HFF-Myc (cell line): ENCODE results near the gene EVA1C.
"Not testable (repeated sequence)": the region's sequence is repeated elsewhere in the genome, so short reads cannot be mapped to it uniquely, and the experiment has no call there.

Source experiments
- DNase-seq: peaks from one replicate; pipeline ENCODE4 v3.0.0-alpha.2; 2011; ENCODE audit warnings: low read depth; ENCODE audit errors: extremely low read depth
- H3K4me3 ChIP-seq: replicated peaks from 2 replicates; pipeline ENCODE4 v1.5.1; 2011; ENCODE audit warnings: low read depth, mild to moderate bottlenecking, control low read depth, low read length
- CTCF ChIP-seq: IDR thresholded peaks from 2 replicates; pipeline ENCODE4 v1.5.1; 2012; ENCODE audit warnings: mild to moderate bottlenecking, low read depth, low read length, control low read depth; ENCODE audit errors: missing control alignments

The EVA1C gene

GRCh38 chr21:32529679-32530078 lies 117.2 kb downstream of the EVA1C start:
- H3K4me3 ChIP-seq: no peak overlapping the region
- no peak for DNase-seq
- TF ChIP-seq CTCF: no peak

DNA sequence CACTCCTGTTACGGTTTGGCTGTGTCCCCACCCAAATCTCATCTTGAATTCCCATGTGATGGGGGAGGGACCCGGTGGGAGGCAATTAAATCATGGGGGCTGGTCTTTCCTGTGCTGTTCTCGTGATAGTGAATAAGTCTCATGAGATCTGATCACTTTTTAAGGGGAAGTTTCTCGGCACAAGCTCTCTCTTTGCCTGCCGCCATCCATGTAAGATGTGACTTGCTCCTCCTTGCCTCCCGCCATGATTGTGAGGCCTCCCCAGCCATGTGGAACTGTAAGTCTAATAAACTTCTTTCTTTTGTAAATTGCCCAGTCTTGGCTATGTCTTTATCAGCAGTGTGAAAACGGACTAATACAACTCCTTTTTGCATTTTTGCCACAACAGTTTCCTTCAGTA lies 118.3 kb downstream of the EVA1C start:
- not testable (repeated sequence) for DNase-seq

GRCh38 chr21:32531561-32531960 lies 119.1 kb downstream of the EVA1C start:
- not testable (repeated sequence) for H3K4me3 ChIP-seq, DNase-seq

More for the DNA sequence above, 118.3 kb downstream of the EVA1C start:
- not testable (repeated sequence) for H3K4me3 ChIP-seq

- no peak for TF ChIP-seq CTCF
- no peak overlapping the region for H3K4me3 ChIP-seq
- no peak for DNase-seq
Observed at GRCh38 chr21:32532636-32533035, 120.1 kb downstream of the EVA1C start.

GRCh38 chr21:32533053-32533452 lies 120.5 kb downstream of the EVA1C start:
- no peak for TF ChIP-seq CTCF
- DNase-seq: no peak
- no peak overlapping the region for H3K4me3 ChIP-seq

DNA sequence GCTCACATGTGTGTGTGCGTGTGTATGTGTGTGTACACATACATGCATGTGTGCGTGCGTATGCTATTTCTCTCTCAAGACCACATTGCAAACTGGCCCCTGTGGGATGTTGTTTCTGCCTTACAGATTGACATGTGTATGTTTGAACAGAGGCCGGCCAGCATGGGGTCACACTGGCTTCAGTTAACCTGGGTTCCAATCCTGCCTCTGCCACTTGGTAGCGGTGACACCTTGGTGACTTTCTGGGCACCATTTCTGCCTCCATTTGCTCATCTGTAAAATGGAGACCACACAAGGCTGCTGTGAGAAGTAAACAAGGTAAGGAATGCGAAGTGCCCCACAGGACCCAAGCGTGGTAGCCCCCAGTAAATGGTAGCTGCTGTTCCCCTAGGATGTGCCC lies 121.1 kb downstream of the EVA1C start:
- no peak overlapping the region for H3K4me3 ChIP-seq
- no peak for TF ChIP-seq CTCF
- DNase-seq: no peak

DNA sequence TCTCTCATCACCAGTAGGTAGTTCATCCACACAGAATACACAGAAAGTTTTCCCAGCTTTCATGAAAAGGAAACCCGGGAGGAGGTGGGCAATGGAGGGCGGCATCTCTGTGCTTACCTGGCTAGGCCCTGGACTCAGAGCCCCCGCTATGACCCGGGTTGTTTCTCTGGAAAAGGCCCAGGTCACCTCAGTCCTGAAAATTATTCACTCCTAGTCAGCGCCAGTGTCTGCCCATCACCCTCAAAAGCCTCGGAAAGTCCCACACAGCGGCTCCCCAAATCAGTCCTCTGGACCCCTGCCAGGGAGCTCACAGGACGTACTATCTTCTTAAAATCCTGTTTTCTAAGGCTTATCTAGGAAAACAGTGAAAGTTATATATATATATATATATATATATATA lies 121.6 kb downstream of the EVA1C start:
- H3K4me3 ChIP-seq: no peak overlapping the region
- TF ChIP-seq CTCF: no peak

GRCh38 chr21:32535612-32536011 lies 123.1 kb downstream of the EVA1C start:
- DNase-seq: no peak
- H3K4me3 ChIP-seq: no peak overlapping the region
- TF ChIP-seq CTCF: no peak

More for the DNA sequence above, 121.6 kb downstream of the EVA1C start:
- no peak for DNase-seq
